ENCODE results near the gene TMEM39A.

DNA sequence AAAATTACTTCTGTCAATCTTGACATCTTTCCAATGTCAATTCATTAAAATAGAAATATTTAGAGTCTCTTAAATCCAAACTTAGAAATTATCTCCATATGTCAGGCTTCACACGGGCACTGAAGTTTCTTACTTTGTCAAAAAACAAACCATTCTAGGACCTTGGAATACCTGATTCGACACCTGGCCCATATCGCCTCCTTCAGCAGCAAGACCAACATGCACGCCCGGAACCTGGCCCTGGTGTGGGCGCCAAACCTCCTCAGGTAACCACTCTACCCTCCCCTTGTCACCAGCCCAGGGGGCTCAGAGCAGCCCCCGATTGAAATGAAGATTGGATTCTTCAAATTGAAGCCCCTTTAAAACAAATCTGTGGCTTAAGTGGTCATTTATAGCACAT lies 81.3 kb downstream of the TMEM39A start:
- TF ChIP-seq CTCF (IDR thresholded peaks at IDR 0.05) (no peak), POLR2A (IDR thresholded peaks at IDR 0.05) (no peak)

Data from thyroid gland (tissue), 4 donors.